Mammary epithelial cell (primary cell): ENCODE data around the gene MROH2B.

ENCODE experiments used
- EZH2 ChIP-seq: IDR thresholded peaks from 2 replicates; pipeline ENCODE4 v1.6.1; 2012; ENCODE audit warnings: low read length, inconsistent platforms, borderline replicate concordance
- TF ChIP-seq, protein P1 (sequence below), 2 donors: IDR thresholded peaks in 1 of 2; conservative IDR thresholded peaks in 1 of 2; 2 replicates each; pipeline ENCODE4 v1.5.1; 2011 to 2012; ENCODE audit warnings: inconsistent platforms in 2 of 2, low read length in 2 of 2, mild to moderate bottlenecking in 2 of 2, control low read depth in 1 of 2, low read depth in 1 of 2; ENCODE audit not compliant: insufficient read depth in 1 of 2; ENCODE audit errors: extremely low read depth in 1 of 2

DNA sequence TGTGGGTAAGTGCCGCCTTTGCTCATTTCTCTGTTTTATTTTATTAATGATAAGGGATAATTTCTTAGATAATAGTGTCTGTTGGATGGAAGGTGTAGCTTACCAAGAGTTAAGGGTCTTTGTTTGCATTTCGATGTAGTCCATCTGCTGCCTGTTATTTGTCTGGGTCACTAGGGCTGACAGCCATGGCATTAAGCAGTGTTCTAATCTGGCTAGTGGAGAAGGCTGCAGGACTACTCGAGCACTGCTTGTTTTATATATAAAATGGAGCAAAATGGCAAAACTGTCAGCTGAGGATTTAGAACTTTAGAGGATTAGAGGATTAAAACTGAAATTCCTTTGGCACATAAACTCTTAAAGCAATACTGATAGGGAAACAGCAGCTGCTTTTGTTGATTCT is 94.3 kb downstream of the MROH2B start:
- TF ChIP-seq, protein P1, sequence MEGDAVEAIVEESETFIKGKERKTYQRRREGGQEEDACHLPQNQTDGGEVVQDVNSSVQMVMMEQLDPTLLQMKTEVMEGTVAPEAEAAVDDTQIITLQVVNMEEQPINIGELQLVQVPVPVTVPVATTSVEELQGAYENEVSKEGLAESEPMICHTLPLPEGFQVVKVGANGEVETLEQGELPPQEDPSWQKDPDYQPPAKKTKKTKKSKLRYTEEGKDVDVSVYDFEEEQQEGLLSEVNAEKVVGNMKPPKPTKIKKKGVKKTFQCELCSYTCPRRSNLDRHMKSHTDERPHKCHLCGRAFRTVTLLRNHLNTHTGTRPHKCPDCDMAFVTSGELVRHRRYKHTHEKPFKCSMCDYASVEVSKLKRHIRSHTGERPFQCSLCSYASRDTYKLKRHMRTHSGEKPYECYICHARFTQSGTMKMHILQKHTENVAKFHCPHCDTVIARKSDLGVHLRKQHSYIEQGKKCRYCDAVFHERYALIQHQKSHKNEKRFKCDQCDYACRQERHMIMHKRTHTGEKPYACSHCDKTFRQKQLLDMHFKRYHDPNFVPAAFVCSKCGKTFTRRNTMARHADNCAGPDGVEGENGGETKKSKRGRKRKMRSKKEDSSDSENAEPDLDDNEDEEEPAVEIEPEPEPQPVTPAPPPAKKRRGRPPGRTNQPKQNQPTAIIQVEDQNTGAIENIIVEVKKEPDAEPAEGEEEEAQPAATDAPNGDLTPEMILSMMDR (conservative IDR thresholded peaks at IDR 0.05 in 1 of 2, IDR thresholded peaks at IDR 0.05 in 1 of 2; ENCODE audit: extremely low read depth in 1 of 2, insufficient read depth in 1 of 2, low read depth in 1 of 2, low read length in 2 of 2) = no peak
- no peak for TF ChIP-seq EZH2
